Measurements from ENCODE around the gene PNPLA5. TPM values are rescaled to one million over a fixed set of nuclear protein-coding genes. Genes with fewer than 3 reads are reported as not detected.

PNPLA5 gene
- total and polyA plus RNA-seq, 2 of the 13 experiments (the other 11 are each of a cell fraction or from before 2014, with no cell fraction given) = not detected

DNA sequence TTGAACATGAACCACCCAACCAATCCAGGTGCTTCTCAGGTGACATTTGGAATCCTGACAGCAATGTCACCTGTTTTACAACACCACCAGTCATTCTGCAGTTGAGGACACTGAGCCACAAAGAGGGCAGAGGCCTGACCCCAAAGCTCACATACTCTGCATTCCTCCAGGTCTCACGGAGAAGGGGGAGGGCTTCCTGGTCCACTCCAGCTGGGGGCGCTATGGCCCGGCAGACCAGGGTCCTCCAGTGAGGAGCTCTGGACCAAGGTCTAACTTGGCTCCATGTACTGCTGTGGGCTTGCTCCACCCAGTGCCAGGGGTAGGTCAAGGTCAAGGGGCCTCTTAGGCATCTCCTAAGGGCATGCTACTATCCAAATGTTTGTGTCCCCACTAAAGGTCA, 30.3 kb upstream of the PNPLA5 start (continued):
- TF ChIP-seq, protein P1, sequence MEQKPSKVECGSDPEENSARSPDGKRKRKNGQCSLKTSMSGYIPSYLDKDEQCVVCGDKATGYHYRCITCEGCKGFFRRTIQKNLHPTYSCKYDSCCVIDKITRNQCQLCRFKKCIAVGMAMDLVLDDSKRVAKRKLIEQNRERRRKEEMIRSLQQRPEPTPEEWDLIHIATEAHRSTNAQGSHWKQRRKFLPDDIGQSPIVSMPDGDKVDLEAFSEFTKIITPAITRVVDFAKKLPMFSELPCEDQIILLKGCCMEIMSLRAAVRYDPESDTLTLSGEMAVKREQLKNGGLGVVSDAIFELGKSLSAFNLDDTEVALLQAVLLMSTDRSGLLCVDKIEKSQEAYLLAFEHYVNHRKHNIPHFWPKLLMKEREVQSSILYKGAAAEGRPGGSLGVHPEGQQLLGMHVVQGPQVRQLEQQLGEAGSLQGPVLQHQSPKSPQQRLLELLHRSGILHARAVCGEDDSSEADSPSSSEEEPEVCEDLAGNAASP (CRISPR knock-in tag; IDR thresholded peaks at IDR 0.05; ENCODE audit: borderline replicate concordance) = peak; percentile 66; the same call in 1 of the 2 replicates
- no peak for TF ChIP-seq PLRG1 (conservative IDR thresholded peaks at IDR 0.05)
- TF ChIP-seq, protein P2, sequence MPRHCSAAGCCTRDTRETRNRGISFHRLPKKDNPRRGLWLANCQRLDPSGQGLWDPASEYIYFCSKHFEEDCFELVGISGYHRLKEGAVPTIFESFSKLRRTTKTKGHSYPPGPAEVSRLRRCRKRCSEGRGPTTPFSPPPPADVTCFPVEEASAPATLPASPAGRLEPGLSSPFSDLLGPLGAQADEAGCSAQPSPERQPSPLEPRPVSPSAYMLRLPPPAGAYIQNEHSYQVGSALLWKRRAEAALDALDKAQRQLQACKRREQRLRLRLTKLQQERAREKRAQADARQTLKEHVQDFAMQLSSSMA (CRISPR knock-in tag; IDR thresholded peaks at IDR 0.05) = no peak
- TF ChIP-seq PTBP1 (IDR thresholded peaks at IDR 0.05; ENCODE audit: low read depth, low read length, poor library complexity, severe bottlenecking) = no peak
- TF ChIP-seq, protein P3, sequence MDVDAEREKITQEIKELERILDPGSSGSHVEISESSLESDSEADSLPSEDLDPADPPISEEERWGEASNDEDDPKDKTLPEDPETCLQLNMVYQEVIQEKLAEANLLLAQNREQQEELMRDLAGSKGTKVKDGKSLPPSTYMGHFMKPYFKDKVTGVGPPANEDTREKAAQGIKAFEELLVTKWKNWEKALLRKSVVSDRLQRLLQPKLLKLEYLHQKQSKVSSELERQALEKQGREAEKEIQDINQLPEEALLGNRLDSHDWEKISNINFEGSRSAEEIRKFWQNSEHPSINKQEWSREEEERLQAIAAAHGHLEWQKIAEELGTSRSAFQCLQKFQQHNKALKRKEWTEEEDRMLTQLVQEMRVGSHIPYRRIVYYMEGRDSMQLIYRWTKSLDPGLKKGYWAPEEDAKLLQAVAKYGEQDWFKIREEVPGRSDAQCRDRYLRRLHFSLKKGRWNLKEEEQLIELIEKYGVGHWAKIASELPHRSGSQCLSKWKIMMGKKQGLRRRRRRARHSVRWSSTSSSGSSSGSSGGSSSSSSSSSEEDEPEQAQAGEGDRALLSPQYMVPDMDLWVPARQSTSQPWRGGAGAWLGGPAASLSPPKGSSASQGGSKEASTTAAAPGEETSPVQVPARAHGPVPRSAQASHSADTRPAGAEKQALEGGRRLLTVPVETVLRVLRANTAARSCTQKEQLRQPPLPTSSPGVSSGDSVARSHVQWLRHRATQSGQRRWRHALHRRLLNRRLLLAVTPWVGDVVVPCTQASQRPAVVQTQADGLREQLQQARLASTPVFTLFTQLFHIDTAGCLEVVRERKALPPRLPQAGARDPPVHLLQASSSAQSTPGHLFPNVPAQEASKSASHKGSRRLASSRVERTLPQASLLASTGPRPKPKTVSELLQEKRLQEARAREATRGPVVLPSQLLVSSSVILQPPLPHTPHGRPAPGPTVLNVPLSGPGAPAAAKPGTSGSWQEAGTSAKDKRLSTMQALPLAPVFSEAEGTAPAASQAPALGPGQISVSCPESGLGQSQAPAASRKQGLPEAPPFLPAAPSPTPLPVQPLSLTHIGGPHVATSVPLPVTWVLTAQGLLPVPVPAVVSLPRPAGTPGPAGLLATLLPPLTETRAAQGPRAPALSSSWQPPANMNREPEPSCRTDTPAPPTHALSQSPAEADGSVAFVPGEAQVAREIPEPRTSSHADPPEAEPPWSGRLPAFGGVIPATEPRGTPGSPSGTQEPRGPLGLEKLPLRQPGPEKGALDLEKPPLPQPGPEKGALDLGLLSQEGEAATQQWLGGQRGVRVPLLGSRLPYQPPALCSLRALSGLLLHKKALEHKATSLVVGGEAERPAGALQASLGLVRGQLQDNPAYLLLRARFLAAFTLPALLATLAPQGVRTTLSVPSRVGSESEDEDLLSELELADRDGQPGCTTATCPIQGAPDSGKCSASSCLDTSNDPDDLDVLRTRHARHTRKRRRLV (CRISPR knock-in tag; IDR thresholded peaks at IDR 0.05) = no peak
- TF ChIP-seq HNF4A (CRISPR knock-in tag; IDR thresholded peaks at IDR 0.05) = peak; percentile 69
- TF ChIP-seq, protein P4, sequence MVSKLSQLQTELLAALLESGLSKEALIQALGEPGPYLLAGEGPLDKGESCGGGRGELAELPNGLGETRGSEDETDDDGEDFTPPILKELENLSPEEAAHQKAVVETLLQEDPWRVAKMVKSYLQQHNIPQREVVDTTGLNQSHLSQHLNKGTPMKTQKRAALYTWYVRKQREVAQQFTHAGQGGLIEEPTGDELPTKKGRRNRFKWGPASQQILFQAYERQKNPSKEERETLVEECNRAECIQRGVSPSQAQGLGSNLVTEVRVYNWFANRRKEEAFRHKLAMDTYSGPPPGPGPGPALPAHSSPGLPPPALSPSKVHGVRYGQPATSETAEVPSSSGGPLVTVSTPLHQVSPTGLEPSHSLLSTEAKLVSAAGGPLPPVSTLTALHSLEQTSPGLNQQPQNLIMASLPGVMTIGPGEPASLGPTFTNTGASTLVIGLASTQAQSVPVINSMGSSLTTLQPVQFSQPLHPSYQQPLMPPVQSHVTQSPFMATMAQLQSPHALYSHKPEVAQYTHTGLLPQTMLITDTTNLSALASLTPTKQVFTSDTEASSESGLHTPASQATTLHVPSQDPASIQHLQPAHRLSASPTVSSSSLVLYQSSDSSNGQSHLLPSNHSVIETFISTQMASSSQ (IDR thresholded peaks at IDR 0.05; ENCODE audit: low read depth) = no peak
- TF ChIP-seq, protein P4 (CRISPR knock-in tag; IDR thresholded peaks at IDR 0.05; ENCODE audit: borderline replicate concordance) = no peak
- TF ChIP-seq ZNF781 (CRISPR knock-in tag; IDR thresholded peaks at IDR 0.05; ENCODE audit: borderline replicate concordance, not compliant biosample characterization) = no peak
- TF ChIP-seq FOXA1 (IDR thresholded peaks at IDR 0.05) = no peak
- TF ChIP-seq FOXA1 (CRISPR knock-in tag; IDR thresholded peaks at IDR 0.05) = no peak
- no peak for TF ChIP-seq MIXL1 (CRISPR knock-in tag; IDR thresholded peaks at IDR 0.05)
- no peak for TF ChIP-seq ZNF136 (CRISPR knock-in tag; IDR thresholded peaks at IDR 0.05; ENCODE audit: low read depth)
- no peak for TF ChIP-seq ATF1 (CRISPR knock-in tag; IDR thresholded peaks at IDR 0.05)
- TF ChIP-seq, protein P5, sequence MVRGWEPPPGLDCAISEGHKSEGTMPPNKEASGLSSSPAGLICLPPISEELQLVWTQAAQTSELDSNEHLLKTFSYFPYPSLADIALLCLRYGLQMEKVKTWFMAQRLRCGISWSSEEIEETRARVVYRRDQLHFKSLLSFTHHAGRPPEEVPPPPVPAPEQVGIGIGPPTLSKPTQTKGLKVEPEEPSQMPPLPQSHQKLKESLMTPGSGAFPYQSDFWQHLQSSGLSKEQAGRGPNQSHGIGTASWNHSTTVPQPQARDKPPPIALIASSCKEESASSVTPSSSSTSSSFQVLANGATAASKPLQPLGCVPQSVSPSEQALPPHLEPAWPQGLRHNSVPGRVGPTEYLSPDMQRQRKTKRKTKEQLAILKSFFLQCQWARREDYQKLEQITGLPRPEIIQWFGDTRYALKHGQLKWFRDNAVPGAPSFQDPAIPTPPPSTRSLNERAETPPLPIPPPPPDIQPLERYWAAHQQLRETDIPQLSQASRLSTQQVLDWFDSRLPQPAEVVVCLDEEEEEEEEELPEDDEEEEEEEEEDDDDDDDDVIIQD (CRISPR knock-in tag; IDR thresholded peaks at IDR 0.05; ENCODE audit: low read depth) = no peak
- no peak for TF ChIP-seq CBX2 (IDR thresholded peaks at IDR 0.05; ENCODE audit: low read depth, low read length)
- TF ChIP-seq CBX2 (CRISPR knock-in tag; IDR thresholded peaks at IDR 0.05; ENCODE audit: low read depth) = no peak
- TF ChIP-seq TBX3 (IDR thresholded peaks at IDR 0.05; ENCODE audit: borderline replicate concordance) = no peak

All from HepG2 (cell line).